H1 (cell line): ENCODE results near the gene TBCD. TPM values are rescaled to one million over a fixed set of nuclear protein-coding genes. Genes with fewer than 3 reads are reported as not detected.
A peak's percentile ranks its signal among the peaks of the same experiment; 100 is the strongest.

Source experiments
- CTCF ChIA-PET: fragments of 300-600 bp; sonication (Branson Sonifier 250); formaldehyde crosslinking; loops from one replicate; lab custom pipeline; 2021; ENCODE audit not compliant: partially characterized antibody; lab: Charles Lee
- POLR2A ChIA-PET: fragments of 300-600 bp; sonication (Branson Sonifier 250); formaldehyde crosslinking; loops from one replicate; lab custom pipeline; 2021; ENCODE audit warnings: inconsistent platforms; ENCODE audit not compliant: partially characterized antibody; lab: Charles Lee
- DNase-seq, 2 experiments: peaks; one replicate each; pipeline versions ENCODE4 v3.0.0 to v3.0.0-alpha.2; 2010 to 2022; ENCODE audit warnings: low spot score in 2 of 2, low read depth in 1 of 2, mixed read lengths in 1 of 2
- FAIRE-seq: peaks from 2 replicates; lab custom pipeline; 2011; peaks lifted over from hg19 to GRCh38; lab: Jason Lieb, UNC
- H2AFZ ChIP-seq: 2 replicates; pipeline ENCODE4 v1.8.1; 2012; ENCODE audit warnings: low read length, inconsistent platforms
- H2AK5ac ChIP-seq: 2 replicates; pipeline ENCODE4 v1.6.1; 2013; ENCODE audit warnings: low read depth, low read length
- H2BK120ac ChIP-seq: replicated peaks from 2 replicates; pipeline ENCODE3; 2013; ENCODE audit warnings: low read depth, low read length, inconsistent platforms
- H2BK12ac ChIP-seq: 2 replicates; pipeline ENCODE4 v1.6.1; 2013; ENCODE audit warnings: low read depth, low read length
- H2BK15ac ChIP-seq: 2 replicates; pipeline ENCODE4 v1.6.1; 2013; ENCODE audit warnings: low read length
- H2BK20ac ChIP-seq: 2 replicates; pipeline ENCODE4 v1.6.1; 2013; ENCODE audit warnings: low read length
- H2BK5ac ChIP-seq: 2 replicates; pipeline ENCODE4 v1.6.1; 2013; ENCODE audit warnings: low read depth, low read length
- H3K14ac ChIP-seq: 2 replicates; pipeline ENCODE4 v1.6.1; 2013; ENCODE audit warnings: inconsistent platforms; ENCODE audit not compliant: insufficient read length
- H3K18ac ChIP-seq: 2 replicates; pipeline ENCODE4 v1.6.1; 2013; ENCODE audit warnings: low read length; ENCODE audit errors: extremely low read depth
- H3K23ac ChIP-seq: 2 replicates; pipeline ENCODE4 v1.6.1; 2013; ENCODE audit warnings: inconsistent platforms; ENCODE audit not compliant: insufficient read length
- H3K23me2 ChIP-seq: 2 replicates; pipeline ENCODE4 v1.6.1; 2013; ENCODE audit warnings: low read depth, low read length
- H3K27ac ChIP-seq: 2 replicates; pipeline ENCODE4 v1.6.1; 2011; ENCODE audit warnings: low read depth, low read length, inconsistent platforms
- H3K27me3 ChIP-seq, 4 experiments: replicated peaks in 1 of 4; 1 replicate in 1 of 4; 2 replicates in 3 of 4; pipeline versions ENCODE4 v1.6.1 to v1.8.1; 2011 to 2013; ENCODE audit warnings: low read length in 3 of 4, mild to moderate bottlenecking in 3 of 4, inconsistent platforms in 2 of 4, mixed read lengths in 2 of 4, moderate library complexity in 1 of 4; ENCODE audit not compliant: control insufficient read depth in 3 of 4, insufficient read depth in 3 of 4; ENCODE audit errors: extremely low read depth in 1 of 4
- H3K36me3 ChIP-seq, 4 experiments: 2 replicates each; pipeline versions ENCODE4 v1.6.1 to v1.8.1; 2011 to 2013; ENCODE audit warnings: mild to moderate bottlenecking in 4 of 4, low read length in 3 of 4, moderate library complexity in 2 of 4, control low read depth in 1 of 4, inconsistent platforms in 1 of 4; ENCODE audit not compliant: insufficient read depth in 4 of 4, control insufficient read depth in 2 of 4
- H3K4ac ChIP-seq: replicated peaks from 2 replicates; pipeline ENCODE3; 2013; ENCODE audit warnings: low read length, low read depth, mixed read lengths, inconsistent platforms; ENCODE audit not compliant: insufficient read length
- H3K4me1 ChIP-seq, 4 experiments: replicated peaks in 1 of 4; 1 replicate in 1 of 4; 2 replicates in 3 of 4; pipeline versions ENCODE4 v1.6.1 to v1.8.1; 2011 to 2013; ENCODE audit warnings: low read length in 3 of 4, inconsistent platforms in 2 of 4, mixed read lengths in 1 of 4; ENCODE audit not compliant: insufficient read depth in 4 of 4, control insufficient read depth in 3 of 4
- H3K4me2 ChIP-seq, 2 experiments: 2 replicates each; pipeline versions ENCODE4 v1.6.1 to v1.8.1; 2011 to 2013; ENCODE audit warnings: low read depth in 2 of 2, low read length in 2 of 2, control low read depth in 1 of 2, inconsistent platforms in 1 of 2, mild to moderate bottlenecking in 1 of 2; ENCODE audit not compliant: insufficient read depth in 1 of 2
- H3K4me3 ChIP-seq, 4 experiments: fragments of 200-600, 300-600 bp in 1 of 4; sonication (generic), shearing (Covaris generic), sonication (Bioruptor Twin) in 1 of 4; 2 replicates each; pipeline versions ENCODE4 v1.5.1 to v1.8.1; 2011 to 2016; ENCODE audit warnings: low read length in 4 of 4, low read depth in 3 of 4, control low read depth in 2 of 4, inconsistent platforms in 2 of 4, mild to moderate bottlenecking in 2 of 4, mixed read lengths in 1 of 4, moderate library complexity in 1 of 4; ENCODE audit not compliant: insufficient read depth in 2 of 4; ENCODE audit errors: extremely low read depth in 1 of 4
- H3K56ac ChIP-seq: replicated peaks from 2 replicates; pipeline ENCODE3; 2013; ENCODE audit warnings: low read depth, mild to moderate bottlenecking, mixed read lengths, low read length, inconsistent platforms; ENCODE audit not compliant: insufficient read length
- H3K79me1 ChIP-seq: 2 replicates; pipeline ENCODE4 v1.6.1; 2013; ENCODE audit warnings: low read depth, low read length, control low read depth
- H3K79me2 ChIP-seq, 2 experiments: 2 replicates each; pipeline versions ENCODE4 v1.6.1 to v1.8.1; 2012 to 2013; ENCODE audit warnings: low read length in 2 of 2, mild to moderate bottlenecking in 2 of 2, inconsistent platforms in 1 of 2; ENCODE audit not compliant: insufficient read depth in 2 of 2, control insufficient read depth in 1 of 2
- H3K9ac ChIP-seq, 4 experiments: replicated peaks in 1 of 4; 1 replicate in 1 of 4; 2 replicates in 3 of 4; pipeline versions ENCODE4 v1.6.1 to v1.8.1; 2011 to 2013; ENCODE audit warnings: low read depth in 3 of 4, low read length in 3 of 4, control low read depth in 2 of 4, mild to moderate bottlenecking in 2 of 4, moderate library complexity in 2 of 4, inconsistent platforms in 1 of 4; ENCODE audit errors: extremely low read depth in 1 of 4
- H3K9me3 ChIP-seq, 2 experiments: 2 replicates each; pipeline versions ENCODE4 v1.6.1 to v1.8.1; 2012 to 2013; ENCODE audit warnings: mild to moderate bottlenecking in 2 of 2, moderate library complexity in 2 of 2, control low read depth in 1 of 2, inconsistent platforms in 1 of 2, low read depth in 1 of 2, low read length in 1 of 2, mixed read lengths in 1 of 2; ENCODE audit not compliant: insufficient read depth in 2 of 2
- H4K20me1 ChIP-seq, 2 experiments: replicated peaks in 1 of 2; 2 replicates each; pipeline versions ENCODE3 to v1.8.1; 2011 to 2013; ENCODE audit warnings: inconsistent platforms in 2 of 2, low read length in 2 of 2, mild to moderate bottlenecking in 1 of 2; ENCODE audit not compliant: insufficient read depth in 2 of 2, control insufficient read depth in 1 of 2
- H4K5ac ChIP-seq: 2 replicates; pipeline ENCODE4 v1.6.1; 2013; ENCODE audit warnings: low read length, low read depth, mixed read lengths, inconsistent platforms; ENCODE audit not compliant: insufficient read length
- H4K8ac ChIP-seq: 2 replicates; pipeline ENCODE4 v1.8.0; 2013; ENCODE audit warnings: mild to moderate bottlenecking, moderate library complexity, low read length, inconsistent platforms; ENCODE audit not compliant: insufficient read depth; ENCODE audit errors: extremely low read depth
- H4K91ac ChIP-seq: replicated peaks from 2 replicates; pipeline ENCODE3; 2013; ENCODE audit warnings: low read length, mixed read lengths, inconsistent platforms; ENCODE audit not compliant: insufficient read length
- ASH2L ChIP-seq: fragments of 200-600, 300-600 bp; sonication (generic); IDR thresholded peaks from one replicate; pipeline ENCODE4 v1.7.1; 2017; ENCODE audit warnings: low read length
- CHD1 ChIP-seq: IDR thresholded peaks from 2 replicates; pipeline ENCODE4 v1.6.1; 2012; ENCODE audit warnings: low read depth, low read length, improper control_type of control experiment
- E2F6 ChIP-seq: IDR thresholded peaks from 2 replicates; pipeline ENCODE4 v1.6.1; 2012; ENCODE audit warnings: inconsistent platforms
- NANOG ChIP-seq: IDR thresholded peaks from 2 replicates; pipeline ENCODE4 v1.6.1; 2011; ENCODE audit warnings: low read length, low read depth, mild to moderate bottlenecking, inconsistent platforms; ENCODE audit not compliant: insufficient read depth, poor library complexity, severe bottlenecking
- SIN3A ChIP-seq, 2 experiments: IDR thresholded peaks in 1 of 2; conservative IDR thresholded peaks in 1 of 2; 2 replicates each; pipeline ENCODE4 v1.6.1; 2011 to 2012; ENCODE audit warnings: low read length in 2 of 2, improper control_type of control experiment in 1 of 2, low read depth in 1 of 2, mild to moderate bottlenecking in 1 of 2
- SP1 ChIP-seq: IDR thresholded peaks from 2 replicates; pipeline ENCODE4 v1.6.1; 2011; ENCODE audit warnings: low read depth, low read length
- SP2 ChIP-seq: IDR thresholded peaks from 2 replicates; pipeline ENCODE4 v1.6.1; 2012; ENCODE audit warnings: mild to moderate bottlenecking, low read length, inconsistent platforms
- TBP ChIP-seq: IDR thresholded peaks from 2 replicates; pipeline ENCODE4 v1.6.1; 2011; ENCODE audit warnings: low read depth, low read length, improper control_type of control experiment
- WGBS, 2 experiments: shearing (Covaris generic) in 1 of 2; methylation state at CpG; one replicate each; pipeline versions ENCODE4 v1.1.6 to v1.1.7; 2013 to 2015; ENCODE audit warnings: low lambda C conversion rate in 2 of 2, mixed read lengths in 2 of 2, inconsistent platforms in 1 of 2, low coverage in 1 of 2, missing lambda C conversion rate in 1 of 2; ENCODE audit not compliant: insufficient replicate concordance in 2 of 2, insufficient coverage in 1 of 2, insufficient read length in 1 of 2; ENCODE audit errors: extremely low coverage in 1 of 2, missing lambda C conversion rate in 1 of 2; 5-methylcytosine and 5-hydroxymethylcytosine counted together
- polyA plus RNA-seq, 7 experiments: library from polyadenylated mRNA; depleted of rRNA in 3 of 7; stranded (reverse) in 5 of 7; unstranded in 2 of 7; fragments of >200 nt in 5 of 7; fragments of 200-250 nt in 2 of 7; gene quantifications; 1 replicate in 5 of 7; 2 replicates in 1 of 7; 4 replicates in 1 of 7; pipeline versions ENCODE4 v1.2.1 to v1.2.3, GENCODE V29; 2011 to 2013; ENCODE audit warnings: missing spikeins in 2 of 7, mixed read lengths in 2 of 7
- total RNA-seq: library from RNA; stranded (reverse); fragmentation: NEBNext Ultra II Directional; extraction: Animal tissue kit (Norgen Biotek cat#: 25700); gene quantifications from 2 replicates; pipeline ENCODE4 v1.2.1, GENCODE V29; 2021

Gene TBCD
- total and polyA plus RNA-seq, 2 of the 8 experiments (the other 6 are each of a cell fraction or from before 2014, with no cell fraction given) = 118 to 162 TPM

DNA sequence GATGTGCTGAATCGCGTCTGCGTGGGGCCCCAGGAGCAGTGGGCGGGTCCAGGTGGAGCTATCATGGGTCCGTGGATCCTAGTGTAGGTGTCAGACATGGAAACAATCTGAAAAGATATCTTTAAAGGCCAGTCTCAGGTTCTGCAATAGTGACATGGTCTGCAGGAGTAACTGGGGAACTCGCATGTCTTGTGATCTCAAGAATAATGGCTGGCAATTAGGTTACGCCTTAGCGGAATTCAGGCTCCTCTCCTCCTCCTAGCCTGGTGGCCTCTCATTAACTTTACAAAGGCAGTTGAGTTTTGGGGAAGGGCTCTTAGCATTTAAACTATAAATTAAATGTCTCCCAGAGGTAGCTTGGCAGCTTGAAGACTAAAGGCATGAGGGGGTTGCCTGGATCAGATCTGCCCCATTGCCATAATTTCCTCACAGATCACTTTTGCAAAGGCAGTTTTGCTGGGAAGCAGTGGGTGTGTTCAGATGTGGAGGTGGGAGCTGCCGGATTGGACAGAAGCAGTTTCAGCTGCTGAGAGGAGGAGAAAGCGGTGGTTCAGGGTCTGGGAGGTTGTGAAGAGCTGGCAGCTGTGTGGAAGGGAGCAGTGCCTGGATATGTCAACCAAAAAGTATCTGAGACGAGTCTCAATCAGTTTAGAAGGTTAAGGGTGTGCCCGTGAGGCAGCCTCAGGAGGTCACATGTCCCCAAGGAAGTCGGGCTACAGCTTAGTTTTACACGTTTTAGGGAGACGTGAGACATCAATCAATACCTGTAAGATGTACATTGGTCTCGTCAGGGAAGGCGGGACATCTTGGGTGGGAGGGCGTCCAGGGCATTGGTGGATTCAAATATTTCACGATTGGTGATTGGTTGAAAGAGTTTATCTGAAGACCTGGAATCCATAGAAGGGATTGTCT lies 2.7 kb downstream of the TBCD start:
- ChIA-PET CTCF (interaction anchor here (0.6 to 3.4 kb wide), 14 partner anchors 11 to 1083 kb away, joined by 3 to 22 read pairs (median 5); no protein-coding TSS in a partner anchor), POLR2A (interaction anchor here (0.5 to 2.0 kb wide), 8 partner anchors 9 to 86 kb away, joined by 3 to 7 read pairs (median 4); partner anchors contain the start of gene FN3KRP)
- H4K20me1 ChIP-seq = peaks cover 1 to 3% of the 10 kb centered on the region in 2 experiments
- H2BK20ac ChIP-seq = peak overlapping the region; percentile 87; the same call in 1 of the 2 replicates
- H2BK12ac ChIP-seq = peak overlapping the region; percentile 96; the same call in 1 of the 2 replicates
- H3K23ac ChIP-seq = no peak overlapping the region
- peak overlapping the region; percentile 80; the same call in 1 of the 2 replicates for H2AK5ac ChIP-seq
- FAIRE-seq (peak; percentile 94), DNase-seq (peak; percentile 61 to 68)
- peak overlapping the region; percentile 67 to 84 for H3K4me2 ChIP-seq
- 37% methylated on average over 19 of the region's 19 CpGs; no CpG with 5 or more reads in 1 of the 2 experiments for WGBS, 2 experiments
- H3K4me1 ChIP-seq = peaks cover 8 to 23% (median 16%) of the 10 kb centered on the region in 4 experiments
- H2BK15ac ChIP-seq = peak overlapping the region; percentile 96; the same call in 1 of the 2 replicates
- peak overlapping the region; percentile 76 for H3K27ac ChIP-seq
- H3K14ac ChIP-seq = no peak overlapping the region
- peak overlapping the region; percentile 69 for H4K91ac ChIP-seq
- H3K18ac ChIP-seq = peak overlapping the region; percentile 65
- H3K36me3 ChIP-seq = peaks cover 0 to 6% (median 0%) of the 10 kb centered on the region in 4 experiments; a peak in 2 of 8 replicates
- peak overlapping the region; percentile 7 for H4K5ac ChIP-seq
- peak overlapping the region; percentile 20 for H3K56ac ChIP-seq
- no peak overlapping the region; the same call in 1 of the 2 replicates for H4K8ac ChIP-seq
- peak overlapping the region; percentile 13 to 51 (median 24); a peak in 7 of 8 replicates for H3K4me3 ChIP-seq
- no peaks in the 10 kb centered on the region for H3K9me3 ChIP-seq
- H3K27me3 ChIP-seq = peaks cover 0 to 6% (median 3%) of the 10 kb centered on the region in 4 experiments; a peak in 3 of 7 replicates
- peaks cover 13% of the 10 kb centered on the region for H3K23me2 ChIP-seq
- H3K79me2 ChIP-seq = peaks cover 0 to 40% of the 10 kb centered on the region in 2 experiments; a peak in 2 of 4 replicates
- peak overlapping the region; percentile 97 for H2BK5ac ChIP-seq
- peaks cover 7% of the 10 kb centered on the region for H3K79me1 ChIP-seq
- no peak overlapping the region for H3K4ac ChIP-seq
- H2AFZ ChIP-seq = no peak overlapping the region
- no peak for TF ChIP-seq NANOG
- peak; percentile 37 to 42; a peak in 1 of 4 replicates for TF ChIP-seq SIN3A (conservative IDR thresholded peaks at IDR 0.05 in 1 of 2, IDR thresholded peaks at IDR 0.05 in 1 of 2; ENCODE audit: low read depth in 1 of 2, low read length in 2 of 2)
- peak; percentile 38 for TF ChIP-seq ASH2L
- peak; percentile 14; the same call in 1 of the 2 replicates for TF ChIP-seq TBP
- TF ChIP-seq CHD1 = no peak
- peak; percentile 44 for TF ChIP-seq E2F6
- TF ChIP-seq SP2 = peak; percentile 48; the same call in 1 of the 2 replicates
- peak; percentile 89 for TF ChIP-seq SP1
- H3K9ac ChIP-seq = peak overlapping the region in 1 of 4 experiments; percentile 53; a peak in 3 of 7 replicates
- H2BK120ac ChIP-seq = no peak overlapping the region
